ENCODE measurements around the gene RUBCNL.

RUBCNL gene

DNA sequence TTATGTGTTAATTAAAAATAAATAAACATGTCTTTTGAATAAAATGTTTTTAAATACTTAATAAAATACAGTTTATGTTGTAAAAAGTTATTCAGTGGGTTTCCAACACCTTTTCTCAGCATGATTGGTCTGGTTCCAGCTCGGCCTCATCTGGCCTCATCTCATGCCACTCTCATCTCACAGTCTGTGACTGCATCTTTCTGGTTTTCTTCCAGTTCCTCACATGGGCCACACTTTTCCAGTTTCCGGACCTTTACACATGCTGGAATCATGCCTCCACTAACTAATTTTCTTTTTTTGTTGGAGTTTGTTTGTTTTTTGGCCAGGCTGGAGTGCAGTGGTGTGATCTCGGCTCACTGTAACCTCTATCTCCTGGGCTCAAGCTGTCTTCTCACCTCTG is 82.5 kb downstream of the RUBCNL start:
- H3K27me3 ChIP-seq (replicated peaks; ENCODE audit: control insufficient read depth, insufficient read depth, low read length): no peaks in the 10 kb centered on the region
- DNase-seq (ENCODE audit: extremely low read depth, insufficient read length): no peak

DNA sequence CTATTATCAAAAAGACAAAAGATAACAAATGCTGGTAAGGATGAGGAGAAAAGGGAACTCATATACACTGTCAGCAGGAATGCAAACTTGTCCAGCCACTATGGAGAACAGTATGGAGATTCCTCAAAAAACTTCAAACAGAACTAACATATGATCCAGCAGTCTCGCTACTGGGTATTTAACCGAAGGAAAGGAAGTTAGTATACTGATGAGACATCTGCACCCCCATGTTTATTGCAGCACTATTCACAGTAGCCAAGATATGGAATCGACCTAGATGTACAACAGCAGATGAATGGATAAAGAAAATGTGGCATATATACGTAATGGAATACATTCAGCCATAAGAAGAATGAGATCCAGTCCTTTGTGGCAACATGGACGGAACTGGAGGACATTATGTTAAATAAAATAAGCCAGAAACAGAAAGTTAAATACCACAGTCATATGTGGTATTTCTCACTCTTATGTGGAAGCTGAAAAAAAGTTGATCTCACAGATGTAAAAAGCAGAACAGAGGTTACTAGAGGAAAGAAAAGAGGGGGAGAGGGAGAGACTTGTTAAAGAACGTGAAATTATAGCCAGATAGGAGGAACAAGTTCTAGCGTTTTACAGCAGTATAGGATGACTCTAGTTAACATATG is 83.2 kb downstream of the RUBCNL start:
- Histone ChIP-seq H3K27me3 (replicated peaks; ENCODE audit: control insufficient read depth, insufficient read depth, low read length) (no peaks in the 10 kb centered on the region), H3K4me3 (replicated peaks; ENCODE audit: low read depth, low read length) (no peak overlapping the region), H3K36me3 (ENCODE audit: control insufficient read depth, insufficient read depth, low read length) (no peaks in the 10 kb centered on the region)
- DNase-seq (ENCODE audit: extremely low read depth, insufficient read length): no peak
- TF ChIP-seq, protein P1, sequence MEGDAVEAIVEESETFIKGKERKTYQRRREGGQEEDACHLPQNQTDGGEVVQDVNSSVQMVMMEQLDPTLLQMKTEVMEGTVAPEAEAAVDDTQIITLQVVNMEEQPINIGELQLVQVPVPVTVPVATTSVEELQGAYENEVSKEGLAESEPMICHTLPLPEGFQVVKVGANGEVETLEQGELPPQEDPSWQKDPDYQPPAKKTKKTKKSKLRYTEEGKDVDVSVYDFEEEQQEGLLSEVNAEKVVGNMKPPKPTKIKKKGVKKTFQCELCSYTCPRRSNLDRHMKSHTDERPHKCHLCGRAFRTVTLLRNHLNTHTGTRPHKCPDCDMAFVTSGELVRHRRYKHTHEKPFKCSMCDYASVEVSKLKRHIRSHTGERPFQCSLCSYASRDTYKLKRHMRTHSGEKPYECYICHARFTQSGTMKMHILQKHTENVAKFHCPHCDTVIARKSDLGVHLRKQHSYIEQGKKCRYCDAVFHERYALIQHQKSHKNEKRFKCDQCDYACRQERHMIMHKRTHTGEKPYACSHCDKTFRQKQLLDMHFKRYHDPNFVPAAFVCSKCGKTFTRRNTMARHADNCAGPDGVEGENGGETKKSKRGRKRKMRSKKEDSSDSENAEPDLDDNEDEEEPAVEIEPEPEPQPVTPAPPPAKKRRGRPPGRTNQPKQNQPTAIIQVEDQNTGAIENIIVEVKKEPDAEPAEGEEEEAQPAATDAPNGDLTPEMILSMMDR (IDR thresholded peaks at IDR 0.05; ENCODE audit: insufficient read depth, low read length, poor library complexity, severe bottlenecking): no peak

More for the DNA sequence above, 82.5 kb downstream of the RUBCNL start:
- no peak overlapping the region for H3K4me3 ChIP-seq (replicated peaks; ENCODE audit: low read depth, low read length)
- H3K36me3 ChIP-seq (ENCODE audit: control insufficient read depth, insufficient read depth, low read length): no peaks in the 10 kb centered on the region
- TF ChIP-seq, protein P1 (IDR thresholded peaks at IDR 0.05; ENCODE audit: insufficient read depth, low read length, poor library complexity, severe bottlenecking): no peak

DNA sequence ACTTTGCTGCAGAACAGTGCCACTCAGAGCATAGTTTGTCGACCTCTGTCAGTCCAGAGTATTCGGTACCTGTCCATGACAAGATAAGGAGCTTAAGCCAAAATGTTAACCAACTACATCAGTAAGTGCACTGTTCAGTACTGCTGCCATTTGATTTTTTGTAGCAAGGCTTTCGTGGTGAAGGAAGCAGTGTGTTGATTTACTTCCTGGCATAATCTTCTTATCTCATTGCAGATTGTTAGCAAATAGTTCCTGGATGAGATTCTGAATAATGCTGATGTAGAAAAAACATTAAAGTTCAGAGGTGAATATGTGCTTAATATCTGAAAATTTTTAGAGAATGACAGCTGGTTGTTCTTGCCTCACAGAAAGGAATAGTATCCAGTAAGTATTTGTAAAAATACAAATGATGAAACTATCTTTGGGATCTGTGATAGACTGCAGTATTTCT is 89.7 kb downstream of the RUBCNL start:
- TF ChIP-seq, protein P1 (IDR thresholded peaks at IDR 0.05; ENCODE audit: insufficient read depth, low read length, poor library complexity, severe bottlenecking): no peak
- Histone ChIP-seq H3K36me3 (ENCODE audit: control insufficient read depth, insufficient read depth, low read length) (no peaks in the 10 kb centered on the region), H3K27me3 (replicated peaks; ENCODE audit: control insufficient read depth, insufficient read depth, low read length) (no peaks in the 10 kb centered on the region), H3K4me3 (replicated peaks; ENCODE audit: low read depth, low read length) (no peak overlapping the region)
- no peak for DNase-seq (ENCODE audit: extremely low read depth, insufficient read length)

DNA sequence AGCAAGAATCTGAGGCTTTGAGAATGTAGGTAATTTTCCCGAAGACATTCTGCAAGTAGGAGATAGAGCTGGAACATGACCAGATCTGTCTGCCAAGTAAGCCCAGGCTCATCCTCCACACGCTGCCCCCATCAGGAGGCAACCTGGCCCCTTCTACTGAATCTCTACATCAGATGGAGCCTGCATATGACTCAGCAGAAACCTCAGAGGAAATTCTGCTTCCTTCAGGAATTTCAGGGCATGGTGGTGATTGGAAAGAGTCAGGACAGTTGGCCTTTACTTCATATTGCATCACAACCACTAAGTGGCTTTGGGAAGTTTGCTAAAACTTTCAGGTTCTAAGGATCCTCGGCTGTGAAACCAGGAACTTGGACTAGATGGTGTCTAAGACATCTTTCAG is 90.1 kb downstream of the RUBCNL start:
- Histone ChIP-seq H3K27me3 (replicated peaks; ENCODE audit: control insufficient read depth, insufficient read depth, low read length) (no peaks in the 10 kb centered on the region), H3K36me3 (ENCODE audit: control insufficient read depth, insufficient read depth, low read length) (no peaks in the 10 kb centered on the region), H3K4me3 (replicated peaks; ENCODE audit: low read depth, low read length) (no peak overlapping the region)
- TF ChIP-seq, protein P1 (IDR thresholded peaks at IDR 0.05; ENCODE audit: insufficient read depth, low read length, poor library complexity, severe bottlenecking): no peak
- DNase-seq (ENCODE audit: extremely low read depth, insufficient read length): no peak

DNA sequence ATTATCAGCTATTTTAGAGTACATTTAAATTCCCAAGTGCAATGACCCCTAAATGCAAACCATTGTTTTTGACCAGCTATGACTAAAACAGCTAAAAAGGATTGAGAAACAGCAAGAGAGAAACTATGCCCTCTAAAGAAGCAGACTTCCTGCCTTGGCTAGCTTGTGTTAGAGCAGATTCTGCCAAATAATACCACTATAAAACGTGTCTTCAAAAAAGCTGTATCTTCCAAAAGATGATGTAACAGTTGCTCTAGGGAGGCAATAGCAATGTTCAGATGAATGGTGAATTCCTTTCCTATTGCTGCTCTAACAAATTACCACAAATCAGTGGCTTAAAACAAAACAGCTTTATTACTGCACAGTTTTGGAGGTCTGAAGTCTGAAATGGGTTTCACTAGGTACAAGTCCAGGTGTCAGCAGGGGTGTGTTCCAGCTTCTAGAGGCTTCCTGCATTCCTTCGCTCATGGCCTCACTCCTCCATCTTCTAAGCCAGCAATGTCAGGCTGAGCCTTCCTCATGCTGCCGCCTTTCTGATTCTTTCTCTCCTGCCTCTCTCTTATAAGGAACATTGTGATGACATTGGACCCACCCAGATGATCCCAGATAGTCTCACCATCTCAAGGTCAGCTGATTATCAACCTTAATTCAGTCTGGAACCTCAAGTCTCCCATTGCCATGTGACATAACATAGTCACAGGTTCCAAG is 90.8 kb downstream of the RUBCNL start:
- Histone ChIP-seq H3K4me3 (replicated peaks; ENCODE audit: low read depth, low read length) (no peak overlapping the region), H3K27me3 (replicated peaks; ENCODE audit: control insufficient read depth, insufficient read depth, low read length) (no peaks in the 10 kb centered on the region), H3K36me3 (ENCODE audit: control insufficient read depth, insufficient read depth, low read length) (no peaks in the 10 kb centered on the region)
- TF ChIP-seq, protein P1 (IDR thresholded peaks at IDR 0.05; ENCODE audit: insufficient read depth, low read length, poor library complexity, severe bottlenecking): no peak
- DNase-seq (ENCODE audit: extremely low read depth, insufficient read length): peak; percentile 15

Data from GM06990 (cell line).